Liver (tissue), 9 donors: Measurements from ENCODE around the gene MED23. TPM values are rescaled to one million over a fixed set of nuclear protein-coding genes. Genes with fewer than 3 reads are reported as not detected.

ENCODE experiments used
- DNase-seq: peaks from one replicate; pipeline ENCODE4 v3.0.0-alpha.2; 2017; ENCODE audit warnings: low spot score
- H3K27ac ChIP-seq, 2 donors: one replicate each; pipeline ENCODE4 v1.7.0; 2013; ENCODE audit warnings: inconsistent platforms in 2 of 2, low read length in 2 of 2, control low read depth in 1 of 2, low read depth in 1 of 2, mild to moderate bottlenecking in 1 of 2
- H3K27me3 ChIP-seq, 4 donors: one replicate each; pipeline versions ENCODE4 v1.6.1 to v1.7.0; 2013; ENCODE audit warnings: low read length in 3 of 4, inconsistent platforms in 1 of 4, mild to moderate bottlenecking in 1 of 4, moderate library complexity in 1 of 4; ENCODE audit not compliant: control insufficient read depth in 4 of 4, insufficient read depth in 4 of 4
- H3K36me3 ChIP-seq, 4 donors: one replicate each; pipeline versions ENCODE4 v1.6.1 to v1.7.0; 2013; ENCODE audit warnings: low read length in 3 of 4, mild to moderate bottlenecking in 3 of 4, low read depth in 1 of 4, moderate library complexity in 1 of 4; ENCODE audit not compliant: control insufficient read depth in 4 of 4, insufficient read depth in 3 of 4
- H3K4me1 ChIP-seq, 4 donors: one replicate each; pipeline versions ENCODE4 v1.6.1 to v1.7.0; 2013; ENCODE audit warnings: low read length in 3 of 4, mild to moderate bottlenecking in 3 of 4, moderate library complexity in 1 of 4; ENCODE audit not compliant: control insufficient read depth in 4 of 4, insufficient read depth in 4 of 4
- H3K4me3 ChIP-seq, 3 donors: one replicate each; pipeline versions ENCODE4 v1.6.1 to v1.7.0; 2013; ENCODE audit warnings: low read length in 3 of 3, control low read depth in 1 of 3, low read depth in 1 of 3, mild to moderate bottlenecking in 1 of 3
- H3K9ac ChIP-seq, 2 donors: one replicate each; pipeline ENCODE4 v1.7.0; 2013; ENCODE audit warnings: low read length in 2 of 2, mild to moderate bottlenecking in 2 of 2, moderate library complexity in 2 of 2, control low read depth in 1 of 2, low read depth in 1 of 2
- H3K9me3 ChIP-seq, 4 donors: one replicate each; pipeline versions ENCODE4 v1.6.1 to v1.7.0; 2013; ENCODE audit warnings: low read length in 3 of 4; ENCODE audit not compliant: control insufficient read depth in 4 of 4
- EGR1 ChIP-seq, 2 donors: IDR thresholded peaks; 2 replicates each; pipeline ENCODE4 v1.6.1; 2016 to 2018; ENCODE audit warnings: antibody characterized with exemption in 2 of 2, low read depth in 2 of 2
- FOXA1 ChIP-seq: IDR thresholded peaks from 2 replicates; pipeline ENCODE4 v1.6.1; 2016; ENCODE audit warnings: antibody characterized with exemption
- FOXA2 ChIP-seq: IDR thresholded peaks from 2 replicates; pipeline ENCODE4 v1.6.1; 2016; ENCODE audit warnings: antibody characterized with exemption
- GABPA ChIP-seq, 2 donors: IDR thresholded peaks in 1 of 2; conservative IDR thresholded peaks in 1 of 2; 2 replicates each; pipeline ENCODE4 v1.6.1; 2016; ENCODE audit warnings: antibody characterized with exemption in 2 of 2, mild to moderate bottlenecking in 1 of 2, moderate library complexity in 1 of 2
- HNF4G ChIP-seq: IDR thresholded peaks from 2 replicates; pipeline ENCODE4 v1.6.1; 2016; ENCODE audit warnings: antibody characterized with exemption
- JUND ChIP-seq, 2 donors: IDR thresholded peaks; 2 replicates each; pipeline ENCODE4 v1.6.1; 2016; ENCODE audit warnings: antibody characterized with exemption in 2 of 2
- NR2F2 ChIP-seq: IDR thresholded peaks from 2 replicates; pipeline ENCODE4 v1.6.1; 2016; ENCODE audit warnings: antibody characterized with exemption
- RAD21 ChIP-seq, 2 donors: IDR thresholded peaks; 2 replicates each; pipeline ENCODE4 v1.6.1; 2016; ENCODE audit warnings: antibody characterized with exemption in 2 of 2, mild to moderate bottlenecking in 2 of 2
- RXRA ChIP-seq, 2 donors: IDR thresholded peaks; 2 replicates each; pipeline ENCODE4 v1.6.1; 2017 to 2018; ENCODE audit warnings: antibody characterized with exemption in 2 of 2, mild to moderate bottlenecking in 1 of 2
- SP1 ChIP-seq: IDR thresholded peaks from 2 replicates; pipeline ENCODE4 v1.6.1; 2018; ENCODE audit warnings: antibody characterized with exemption, mild to moderate bottlenecking
- TAF1 ChIP-seq: conservative IDR thresholded peaks from 2 replicates; pipeline ENCODE4 v1.6.1; 2016; ENCODE audit warnings: antibody characterized with exemption, mild to moderate bottlenecking
- WGBS: extraction: QIAGEN DNeasy Blood & Tissue Kit; methylation state at CpG from one replicate; pipeline ENCODE4 v1.1.7; 2013; 5-methylcytosine and 5-hydroxymethylcytosine counted together
- polyA plus RNA-seq, 2 donors: library from polyadenylated mRNA; stranded (reverse) in 1 of 2; unstranded in 1 of 2; fragments of 200-250 nt in 1 of 2; fragments of >200 nt in 1 of 2; fragmentation: Nextera tagmentation in 1 of 2; extraction: Ambion mirVana in 1 of 2; gene quantifications; one replicate each; pipeline versions ENCODE4 v1.2.1 to v1.2.3, GENCODE V29; 2013 to 2015
- total RNA-seq, 2 donors: library from RNA; depleted of rRNA; stranded (reverse); fragments of >200 nt; gene quantifications; one replicate each; pipeline ENCODE4 v1.2.3, GENCODE V29; 2014
- TF ChIP-seq, protein P1 (sequence below): fragments of 150-350 bp; IDR thresholded peaks from 2 replicates; pipeline ENCODE4 v1.5.1; 2017; ENCODE audit warnings: improper control_type of control experiment, low read depth, low read length; ENCODE audit not compliant: missing input control
- TF ChIP-seq, protein P2 (sequence below): IDR thresholded peaks from 2 replicates; pipeline ENCODE4 v1.6.1; 2016; ENCODE audit warnings: antibody characterized with exemption
- TF ChIP-seq, protein P3 (sequence below): IDR thresholded peaks from 2 replicates; pipeline ENCODE4 v1.6.1; 2016; ENCODE audit warnings: antibody characterized with exemption, mild to moderate bottlenecking
- TF ChIP-seq, protein P4 (sequence below): IDR thresholded peaks from 2 replicates; pipeline ENCODE4 v1.6.1; 2016; ENCODE audit warnings: antibody characterized with exemption
- donor health status: healthy.
- donor health status: healthy.
- donor health status: healthy.
- donor health status: healthy.
- donor health status: healthy.

The MED23 gene
- total and polyA plus RNA-seq, 4 donors = 3.9 to 17.3 (median 13.4) TPM

DNA sequence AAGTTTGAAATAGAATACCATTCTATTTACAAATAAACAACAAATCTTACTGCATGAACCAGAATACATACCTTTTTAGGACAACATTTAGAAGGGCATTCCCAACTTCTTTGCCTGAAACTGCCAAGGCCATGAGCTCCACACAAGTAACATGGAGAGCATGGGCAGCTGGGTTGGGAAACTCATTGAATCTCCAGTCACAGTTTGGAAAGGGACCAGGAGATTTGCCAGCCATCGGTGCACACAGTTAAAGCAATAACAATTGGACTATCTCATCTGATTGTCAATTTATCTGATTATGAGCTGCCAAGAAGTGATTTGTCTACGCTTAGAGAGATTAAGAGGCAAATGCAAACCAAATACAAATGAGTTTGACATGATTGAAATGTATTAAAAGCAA lies 35.1 kb downstream of the MED23 start (continued):
- TF ChIP-seq, protein P1, sequence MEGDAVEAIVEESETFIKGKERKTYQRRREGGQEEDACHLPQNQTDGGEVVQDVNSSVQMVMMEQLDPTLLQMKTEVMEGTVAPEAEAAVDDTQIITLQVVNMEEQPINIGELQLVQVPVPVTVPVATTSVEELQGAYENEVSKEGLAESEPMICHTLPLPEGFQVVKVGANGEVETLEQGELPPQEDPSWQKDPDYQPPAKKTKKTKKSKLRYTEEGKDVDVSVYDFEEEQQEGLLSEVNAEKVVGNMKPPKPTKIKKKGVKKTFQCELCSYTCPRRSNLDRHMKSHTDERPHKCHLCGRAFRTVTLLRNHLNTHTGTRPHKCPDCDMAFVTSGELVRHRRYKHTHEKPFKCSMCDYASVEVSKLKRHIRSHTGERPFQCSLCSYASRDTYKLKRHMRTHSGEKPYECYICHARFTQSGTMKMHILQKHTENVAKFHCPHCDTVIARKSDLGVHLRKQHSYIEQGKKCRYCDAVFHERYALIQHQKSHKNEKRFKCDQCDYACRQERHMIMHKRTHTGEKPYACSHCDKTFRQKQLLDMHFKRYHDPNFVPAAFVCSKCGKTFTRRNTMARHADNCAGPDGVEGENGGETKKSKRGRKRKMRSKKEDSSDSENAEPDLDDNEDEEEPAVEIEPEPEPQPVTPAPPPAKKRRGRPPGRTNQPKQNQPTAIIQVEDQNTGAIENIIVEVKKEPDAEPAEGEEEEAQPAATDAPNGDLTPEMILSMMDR = no peak
- TF ChIP-seq RXRA (IDR thresholded peaks at IDR 0.05) = no peak

DNA sequence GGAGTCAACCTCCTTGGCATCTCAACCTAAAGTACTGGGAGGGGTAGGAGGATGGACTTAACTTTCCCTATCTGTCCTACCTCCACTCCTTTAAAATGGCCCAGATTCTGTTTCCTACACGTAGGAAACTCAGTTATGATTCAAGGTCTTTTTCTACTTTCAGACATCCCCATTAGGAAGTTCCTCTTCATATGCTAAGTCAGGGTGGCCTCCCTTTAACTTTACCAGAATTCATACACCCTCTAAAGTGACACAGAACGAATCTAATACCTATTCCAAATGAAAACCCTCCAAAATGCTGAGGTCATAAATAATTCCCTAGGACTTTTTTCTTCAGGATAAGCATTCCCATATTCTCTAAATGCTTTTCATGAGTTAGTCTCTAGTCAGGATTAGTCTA lies 39.4 kb downstream of the MED23 start:
- TF ChIP-seq HNF4G (no peak), NR2F2 (no peak), TAF1 (no peak), JUND (IDR thresholded peaks at IDR 0.05) (no peak), GABPA (IDR thresholded peaks at IDR 0.05 in 1 of 2, conservative IDR thresholded peaks at IDR 0.05 in 1 of 2) (no peak), RAD21 (IDR thresholded peaks at IDR 0.05) (no peak), FOXA1 (no peak), SP1 (no peak), FOXA2 (no peak), EGR1 (IDR thresholded peaks at IDR 0.05; ENCODE audit: low read depth in 2 of 2) (no peak)
- TF ChIP-seq, protein P2, sequence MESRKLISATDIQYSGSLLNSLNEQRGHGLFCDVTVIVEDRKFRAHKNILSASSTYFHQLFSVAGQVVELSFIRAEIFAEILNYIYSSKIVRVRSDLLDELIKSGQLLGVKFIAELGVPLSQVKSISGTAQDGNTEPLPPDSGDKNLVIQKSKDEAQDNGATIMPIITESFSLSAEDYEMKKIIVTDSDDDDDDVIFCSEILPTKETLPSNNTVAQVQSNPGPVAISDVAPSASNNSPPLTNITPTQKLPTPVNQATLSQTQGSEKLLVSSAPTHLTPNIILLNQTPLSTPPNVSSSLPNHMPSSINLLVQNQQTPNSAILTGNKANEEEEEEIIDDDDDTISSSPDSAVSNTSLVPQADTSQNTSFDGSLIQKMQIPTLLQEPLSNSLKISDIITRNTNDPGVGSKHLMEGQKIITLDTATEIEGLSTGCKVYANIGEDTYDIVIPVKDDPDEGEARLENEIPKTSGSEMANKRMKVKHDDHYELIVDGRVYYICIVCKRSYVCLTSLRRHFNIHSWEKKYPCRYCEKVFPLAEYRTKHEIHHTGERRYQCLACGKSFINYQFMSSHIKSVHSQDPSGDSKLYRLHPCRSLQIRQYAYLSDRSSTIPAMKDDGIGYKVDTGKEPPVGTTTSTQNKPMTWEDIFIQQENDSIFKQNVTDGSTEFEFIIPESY = no peak
- TF ChIP-seq, protein P3, sequence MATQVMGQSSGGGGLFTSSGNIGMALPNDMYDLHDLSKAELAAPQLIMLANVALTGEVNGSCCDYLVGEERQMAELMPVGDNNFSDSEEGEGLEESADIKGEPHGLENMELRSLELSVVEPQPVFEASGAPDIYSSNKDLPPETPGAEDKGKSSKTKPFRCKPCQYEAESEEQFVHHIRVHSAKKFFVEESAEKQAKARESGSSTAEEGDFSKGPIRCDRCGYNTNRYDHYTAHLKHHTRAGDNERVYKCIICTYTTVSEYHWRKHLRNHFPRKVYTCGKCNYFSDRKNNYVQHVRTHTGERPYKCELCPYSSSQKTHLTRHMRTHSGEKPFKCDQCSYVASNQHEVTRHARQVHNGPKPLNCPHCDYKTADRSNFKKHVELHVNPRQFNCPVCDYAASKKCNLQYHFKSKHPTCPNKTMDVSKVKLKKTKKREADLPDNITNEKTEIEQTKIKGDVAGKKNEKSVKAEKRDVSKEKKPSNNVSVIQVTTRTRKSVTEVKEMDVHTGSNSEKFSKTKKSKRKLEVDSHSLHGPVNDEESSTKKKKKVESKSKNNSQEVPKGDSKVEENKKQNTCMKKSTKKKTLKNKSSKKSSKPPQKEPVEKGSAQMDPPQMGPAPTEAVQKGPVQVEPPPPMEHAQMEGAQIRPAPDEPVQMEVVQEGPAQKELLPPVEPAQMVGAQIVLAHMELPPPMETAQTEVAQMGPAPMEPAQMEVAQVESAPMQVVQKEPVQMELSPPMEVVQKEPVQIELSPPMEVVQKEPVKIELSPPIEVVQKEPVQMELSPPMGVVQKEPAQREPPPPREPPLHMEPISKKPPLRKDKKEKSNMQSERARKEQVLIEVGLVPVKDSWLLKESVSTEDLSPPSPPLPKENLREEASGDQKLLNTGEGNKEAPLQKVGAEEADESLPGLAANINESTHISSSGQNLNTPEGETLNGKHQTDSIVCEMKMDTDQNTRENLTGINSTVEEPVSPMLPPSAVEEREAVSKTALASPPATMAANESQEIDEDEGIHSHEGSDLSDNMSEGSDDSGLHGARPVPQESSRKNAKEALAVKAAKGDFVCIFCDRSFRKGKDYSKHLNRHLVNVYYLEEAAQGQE = no peak
- TF ChIP-seq, protein P4, sequence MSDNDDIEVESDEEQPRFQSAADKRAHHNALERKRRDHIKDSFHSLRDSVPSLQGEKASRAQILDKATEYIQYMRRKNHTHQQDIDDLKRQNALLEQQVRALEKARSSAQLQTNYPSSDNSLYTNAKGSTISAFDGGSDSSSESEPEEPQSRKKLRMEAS = no peak
- TF ChIP-seq, protein P1 = no peak
- WGBS = 77% methylated on average over 2 of the region's 2 CpGs
- DNase-seq = no peak
- Histone ChIP-seq H3K36me3 (peaks cover 2 to 59% (median 42%) of the 10 kb centered on the region in 4 donors), H3K4me1 (no peaks in the 10 kb centered on the region), H3K27me3 (no peaks in the 10 kb centered on the region), H3K4me3 (no peak overlapping the region), H3K9ac (no peak overlapping the region), H3K27ac (no peak overlapping the region), H3K9me3 (no peaks in the 10 kb centered on the region)
